Karpas-422 (cell line): ENCODE data around the gene KCNIP1. TPM values are rescaled to one million over a fixed set of nuclear protein-coding genes. Genes with fewer than 3 reads are reported as not detected.

Experiments used
- DNase-seq: peaks from one replicate; pipeline ENCODE4 v3.0.0-alpha.2; 2015
- H2AFZ ChIP-seq: fragments of 200-600 bp; sonication (generic); 2 replicates; pipeline ENCODE4 v1.6.1; 2014; ENCODE audit warnings: antibody characterized with exemption, low read length, mixed read lengths
- H3K27ac ChIP-seq: fragments of 200-600 bp; sonication (generic); 2 replicates; pipeline ENCODE4 v1.5.1; 2014; ENCODE audit warnings: mild to moderate bottlenecking, low read length, moderate library complexity
- H3K27me3 ChIP-seq: fragments of 200-600 bp; sonication (generic); 2 replicates; pipeline ENCODE4 v1.6.1; 2014; ENCODE audit warnings: low read length, mixed read lengths
- H3K36me3 ChIP-seq: fragments of 200-600 bp; sonication (generic); 2 replicates; pipeline ENCODE4 v1.6.1; 2014; ENCODE audit warnings: low read length, mixed read lengths; ENCODE audit not compliant: insufficient read depth
- H3K4me1 ChIP-seq: fragments of 200-600 bp; sonication (generic); 2 replicates; pipeline ENCODE4 v1.6.1; 2014; ENCODE audit warnings: mild to moderate bottlenecking, low read length, mixed read lengths
- H3K4me2 ChIP-seq: fragments of 200-600 bp; sonication (generic); 2 replicates; pipeline ENCODE4 v1.6.1; 2014; ENCODE audit warnings: low read length, low read depth, mild to moderate bottlenecking; ENCODE audit not compliant: poor library complexity, severe bottlenecking
- H3K4me3 ChIP-seq: fragments of 200-600 bp; sonication (generic); 2 replicates; pipeline ENCODE4 v1.5.1; 2014; ENCODE audit warnings: mild to moderate bottlenecking, antibody characterized with exemption, low read length, mixed read lengths
- H3K79me2 ChIP-seq: fragments of 200-600 bp; sonication (generic); 2 replicates; pipeline ENCODE4 v1.6.1; 2014; ENCODE audit warnings: mild to moderate bottlenecking, low read length, mixed read lengths
- H3K9ac ChIP-seq: fragments of 200-600 bp; sonication (generic); 2 replicates; pipeline ENCODE4 v1.6.0; 2014; ENCODE audit warnings: low read length
- H3K9me2 ChIP-seq: fragments of 200-600 bp; sonication (generic), shearing (Covaris generic); replicated peaks from 2 replicates; pipeline ENCODE4 v1.6.0; 2014; ENCODE audit warnings: mild to moderate bottlenecking, low read length, moderate library complexity; ENCODE audit not compliant: insufficient read depth
- H3K9me3 ChIP-seq: fragments of 300-700, 200-600 bp; sonication (generic); 2 replicates; pipeline ENCODE4 v1.6.1; 2014; ENCODE audit warnings: low read length, mixed read lengths
- H4K20me1 ChIP-seq: fragments of 200-600 bp; sonication (generic); 2 replicates; pipeline ENCODE4 v1.6.1; 2014; ENCODE audit warnings: mild to moderate bottlenecking, antibody characterized with exemption, low read length, low read depth; ENCODE audit not compliant: insufficient read depth
- total RNA-seq: library from RNA; depleted of rRNA; stranded (reverse); fragments of >200 nt; shearing (Covaris generic); gene quantifications from 2 replicates; pipeline ENCODE4 v1.2.3, GENCODE V29; 2014; ENCODE audit warnings: low replicate concordance

The KCNIP1 gene
- total RNA-seq, 1 experiment from 2014 or later: not detected

GRCh38 chr5:170738840-170739239, 235.0 kb downstream of the KCNIP1 start:
- Histone ChIP-seq H3K4me1 (no peaks in the 10 kb centered on the region), H3K9me3 (peaks cover 4% of the 10 kb centered on the region; the same call in 1 of the 2 replicates), H3K4me2 (no peak overlapping the region), H3K79me2 (no peaks in the 10 kb centered on the region), H4K20me1 (no peaks in the 10 kb centered on the region), H3K9me2 (no peaks in the 10 kb centered on the region), H3K27ac (no peak overlapping the region), H3K36me3 (no peaks in the 10 kb centered on the region), H3K4me3 (no peak overlapping the region), H3K9ac (no peak overlapping the region), H3K27me3 (peaks cover 4% of the 10 kb centered on the region; the same call in 1 of the 2 replicates), H2AFZ (no peak overlapping the region)
- DNase-seq: no peak

- Histone ChIP-seq H3K9me2 (no peaks in the 10 kb centered on the region), H4K20me1 (no peaks in the 10 kb centered on the region), H3K4me2 (no peak overlapping the region), H3K27me3 (peaks cover 4% of the 10 kb centered on the region; the same call in 1 of the 2 replicates), H3K9ac (no peak overlapping the region), H2AFZ (no peak overlapping the region), H3K4me3 (no peak overlapping the region), H3K36me3 (no peaks in the 10 kb centered on the region), H3K79me2 (no peaks in the 10 kb centered on the region), H3K4me1 (no peaks in the 10 kb centered on the region), H3K27ac (no peak overlapping the region), H3K9me3 (peaks cover 4% of the 10 kb centered on the region; the same call in 1 of the 2 replicates)
- no peak for DNase-seq
Observed at GRCh38 chr5:170739446-170739845, 235.6 kb downstream of the KCNIP1 start.

- Histone ChIP-seq H3K36me3 (no peaks in the 10 kb centered on the region), H2AFZ (no peak overlapping the region), H3K9me3 (peaks cover under 1% of the 10 kb centered on the region; the same call in 1 of the 2 replicates), H4K20me1 (no peaks in the 10 kb centered on the region), H3K9me2 (no peaks in the 10 kb centered on the region), H3K9ac (no peak overlapping the region), H3K4me2 (no peak overlapping the region), H3K27ac (no peak overlapping the region), H3K4me1 (no peaks in the 10 kb centered on the region), H3K27me3 (peaks cover 4% of the 10 kb centered on the region; the same call in 1 of the 2 replicates), H3K4me3 (no peak overlapping the region), H3K79me2 (no peaks in the 10 kb centered on the region)
- DNase-seq: peak; percentile 30
Observed at GRCh38 chr5:170740551-170741205, 236.9 kb downstream of the KCNIP1 start.

- Histone ChIP-seq H3K27ac (no peak overlapping the region), H3K4me3 (no peak overlapping the region), H4K20me1 (no peaks in the 10 kb centered on the region), H3K9me2 (no peaks in the 10 kb centered on the region), H3K27me3 (no peaks in the 10 kb centered on the region), H3K9me3 (no peaks in the 10 kb centered on the region), H3K4me2 (no peak overlapping the region), H2AFZ (no peak overlapping the region), H3K36me3 (no peaks in the 10 kb centered on the region), H3K4me1 (no peaks in the 10 kb centered on the region), H3K79me2 (no peaks in the 10 kb centered on the region), H3K9ac (no peak overlapping the region)
- peak; percentile 23 for DNase-seq
Observed at GRCh38 chr5:170741801-170742200, 238.0 kb downstream of the KCNIP1 start.

GRCh38 chr5:170743876-170744212, 240.0 kb downstream of the KCNIP1 start:
- Histone ChIP-seq H3K79me2 (no peaks in the 10 kb centered on the region), H3K27me3 (no peaks in the 10 kb centered on the region), H3K4me1 (no peaks in the 10 kb centered on the region), H3K9me3 (no peaks in the 10 kb centered on the region), H3K4me3 (no peak overlapping the region), H3K9ac (no peak overlapping the region), H3K9me2 (no peaks in the 10 kb centered on the region), H4K20me1 (no peaks in the 10 kb centered on the region), H3K4me2 (no peak overlapping the region), H3K27ac (no peak overlapping the region), H2AFZ (no peak overlapping the region), H3K36me3 (no peaks in the 10 kb centered on the region)
- peak; percentile 36 for DNase-seq

GRCh38 chr5:170745481-170746071, 241.8 kb downstream of the KCNIP1 start:
- no peaks in the 10 kb centered on the region for H3K4me1 ChIP-seq
- no peak overlapping the region for H3K4me2 ChIP-seq
- H3K9me2 ChIP-seq: no peaks in the 10 kb centered on the region
- no peak overlapping the region for H3K9ac ChIP-seq
- H3K36me3 ChIP-seq: no peaks in the 10 kb centered on the region
- H2AFZ ChIP-seq: no peak overlapping the region
- H3K9me3 ChIP-seq: no peaks in the 10 kb centered on the region
- no peak overlapping the region for H3K4me3 ChIP-seq
- no peaks in the 10 kb centered on the region for H4K20me1 ChIP-seq
- no peaks in the 10 kb centered on the region for H3K79me2 ChIP-seq
- no peaks in the 10 kb centered on the region for H3K27me3 ChIP-seq
- DNase-seq: peak; percentile 38
- H3K27ac ChIP-seq: no peak overlapping the region

- Histone ChIP-seq H3K36me3 (no peaks in the 10 kb centered on the region), H3K9me3 (no peaks in the 10 kb centered on the region), H3K4me2 (no peak overlapping the region), H3K9ac (no peak overlapping the region), H3K4me1 (no peaks in the 10 kb centered on the region), H3K4me3 (no peak overlapping the region), H2AFZ (no peak overlapping the region), H3K9me2 (no peaks in the 10 kb centered on the region), H4K20me1 (no peaks in the 10 kb centered on the region), H3K27me3 (no peaks in the 10 kb centered on the region), H3K27ac (no peak overlapping the region), H3K79me2 (no peaks in the 10 kb centered on the region)
- DNase-seq: peak; percentile 36
Observed at GRCh38 chr5:170746075-170746960, 242.5 kb downstream of the KCNIP1 start.

GRCh38 chr5:170746961-170747340, 243.1 kb downstream of the KCNIP1 start:
- Histone ChIP-seq H3K4me2 (no peak overlapping the region), H2AFZ (no peak overlapping the region), H3K9me3 (no peaks in the 10 kb centered on the region), H3K9ac (no peak overlapping the region), H4K20me1 (no peaks in the 10 kb centered on the region), H3K9me2 (no peaks in the 10 kb centered on the region), H3K4me1 (no peaks in the 10 kb centered on the region), H3K27ac (no peak overlapping the region), H3K36me3 (no peaks in the 10 kb centered on the region), H3K79me2 (no peaks in the 10 kb centered on the region), H3K27me3 (no peaks in the 10 kb centered on the region), H3K4me3 (no peak overlapping the region)
- DNase-seq: no peak
